H1 (cell line): ENCODE results near the gene SLC6A6. TPM values are rescaled to one million over a fixed set of nuclear protein-coding genes. Genes with fewer than 3 reads are reported as not detected.

Source experiments
- JUND ChIP-seq: IDR thresholded peaks from 2 replicates; pipeline ENCODE4 v1.6.1; 2011; ENCODE audit warnings: mild to moderate bottlenecking, improper control_type of control experiment, low read length
- SIN3A ChIP-seq, 2 experiments: IDR thresholded peaks in 1 of 2; conservative IDR thresholded peaks in 1 of 2; 2 replicates each; pipeline ENCODE4 v1.6.1; 2011 to 2012; ENCODE audit warnings: low read length in 2 of 2, improper control_type of control experiment in 1 of 2, low read depth in 1 of 2, mild to moderate bottlenecking in 1 of 2
- polyA plus RNA-seq, 7 experiments: library from polyadenylated mRNA; depleted of rRNA in 3 of 7; stranded (reverse) in 5 of 7; unstranded in 2 of 7; fragments of >200 nt in 5 of 7; fragments of 200-250 nt in 2 of 7; gene quantifications; 1 replicate in 5 of 7; 2 replicates in 1 of 7; 4 replicates in 1 of 7; pipeline versions ENCODE4 v1.2.1 to v1.2.3, GENCODE V29; 2011 to 2013; ENCODE audit warnings: missing spikeins in 2 of 7, mixed read lengths in 2 of 7
- total RNA-seq: library from RNA; stranded (reverse); fragmentation: NEBNext Ultra II Directional; extraction: Animal tissue kit (Norgen Biotek cat#: 25700); gene quantifications from 2 replicates; pipeline ENCODE4 v1.2.1, GENCODE V29; 2021

The SLC6A6 gene
- total and polyA plus RNA-seq, 2 of the 8 experiments (the other 6 are each of a cell fraction or from before 2014, with no cell fraction given) = 66.2 to 144 TPM

GRCh38 chr3:14412831-14413380 is 10.5 kb downstream of the SLC6A6 start (continued):
- no peak for TF ChIP-seq JUND
- TF ChIP-seq SIN3A (conservative IDR thresholded peaks at IDR 0.05 in 1 of 2, IDR thresholded peaks at IDR 0.05 in 1 of 2; ENCODE audit: low read depth in 1 of 2, low read length in 2 of 2) = peak; percentile 84 to 86; a peak in 3 of 4 replicates
- TF ChIP-seq, all 59 proteins: peak for 9
